Stimulated activated CD4-positive, alpha-beta T cell treated with anti-CD3 and anti-CD28 coated beads, TNF-alpha, amount 100 ng/mL, for 4 hours (primary cell): ENCODE data around the gene TBPL1.
A peak's percentile ranks its signal among the peaks of the same experiment; 100 is the strongest.
"Not testable (repeated sequence)": the region's sequence is repeated elsewhere in the genome, so short reads cannot be mapped to it uniquely, and the experiment has no call there.

Source experiments
- DNase-seq, 3 experiments: peaks; one replicate each; pipeline ENCODE4 v3.0.0-alpha.2; 2020; ENCODE audit warnings: low read depth in 3 of 3

The TBPL1 gene

DNA sequence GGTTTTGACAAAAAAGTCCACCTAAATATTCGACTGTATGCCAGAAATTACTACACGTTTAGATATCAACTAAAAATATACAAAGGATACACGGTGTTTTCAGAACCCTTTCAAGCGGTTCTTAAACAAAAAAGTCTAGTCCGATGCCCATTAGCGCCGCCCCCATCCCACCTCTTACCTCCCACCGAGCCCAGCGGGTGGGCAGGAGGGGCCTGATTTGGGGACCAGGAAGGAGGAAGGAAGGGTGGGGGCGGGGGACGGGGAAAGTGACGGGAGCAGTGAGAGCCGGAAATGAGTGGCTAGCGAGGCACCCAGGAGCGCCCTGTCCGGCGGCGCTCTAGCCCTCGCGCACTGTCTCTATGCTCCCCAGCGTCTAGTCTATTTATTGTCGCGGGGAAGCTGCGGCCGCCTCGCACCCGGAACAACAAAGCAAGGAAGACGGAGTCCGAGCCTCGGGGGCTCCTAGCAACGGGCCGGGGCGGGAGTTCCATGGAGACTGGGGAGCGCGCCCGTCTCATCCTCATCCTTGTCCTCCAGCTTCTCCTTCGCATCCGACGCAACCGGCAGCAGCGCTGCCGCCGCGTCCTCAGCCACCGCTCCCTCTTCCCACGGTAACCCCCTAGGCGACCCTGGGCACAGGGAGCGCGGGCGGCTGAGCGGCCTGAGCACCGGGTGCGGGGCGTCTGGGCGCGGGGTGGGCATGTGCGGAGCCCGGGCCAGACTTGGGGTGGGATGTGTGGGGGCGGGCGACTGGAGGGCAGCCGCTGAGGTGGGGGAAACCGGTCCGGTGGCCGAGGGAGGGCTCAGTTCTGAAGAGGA is at the start of gene TBPL1:
TSS of gene TBPL1 (plus strand) at position 410 of the 819 bp plus-strand sequence. CDS start 26,902 bp downstream, outside the sequence.
- DNase-seq, result peak; percentile 83 to 91 (median 91)

GRCh38 chr6:133903855-133904254 is 49.2 kb upstream of the TBPL1 start:
- no peak for DNase-seq

GRCh38 chr6:133906050-133906449 is 47.0 kb upstream of the TBPL1 start:
- no peak for DNase-seq

DNA sequence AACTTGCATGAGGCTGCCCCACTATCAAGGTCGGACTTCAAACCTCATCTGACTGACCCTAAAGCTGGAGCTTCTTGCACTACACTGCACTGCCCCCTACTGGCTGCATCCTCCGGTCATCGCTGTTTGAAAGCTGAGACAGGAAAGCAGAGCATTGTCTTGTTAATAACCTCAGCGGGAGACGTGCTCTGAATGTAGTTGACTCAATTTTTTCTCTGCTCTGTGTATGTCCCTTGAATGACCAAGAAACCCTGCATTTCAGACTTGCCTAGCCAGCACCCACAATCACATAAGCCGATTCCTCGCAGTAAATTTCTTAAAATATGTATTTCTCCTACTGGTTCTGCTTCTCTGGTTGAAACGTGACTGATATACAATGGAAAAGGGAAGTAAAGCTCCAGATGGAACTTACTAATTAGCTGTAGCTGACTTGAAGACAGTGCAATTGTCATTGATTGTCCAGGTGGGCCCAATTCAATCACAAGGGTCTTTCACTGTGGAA is 36.3 kb upstream of the TBPL1 start:
- peak; percentile 49 to 61 (median 50) for DNase-seq

DNA sequence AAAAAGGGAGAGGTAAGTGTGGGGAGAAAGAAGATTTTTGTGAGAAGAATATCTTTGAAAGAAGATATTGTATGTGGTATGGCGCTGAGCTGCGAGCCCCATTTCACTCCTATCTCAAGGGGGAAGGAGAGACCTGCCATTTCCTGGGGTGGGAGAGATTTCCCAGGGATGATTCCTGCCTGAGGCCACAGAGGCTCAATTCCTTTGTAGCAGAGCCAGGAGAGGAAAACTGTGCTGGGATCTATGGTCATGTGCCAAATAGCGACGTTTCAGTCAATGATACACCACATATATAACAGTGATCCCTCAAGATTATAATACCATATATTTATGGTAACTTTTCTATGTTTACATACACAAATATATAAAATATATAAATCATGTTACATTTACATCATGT is 35.2 kb upstream of the TBPL1 start:
- DNase-seq, result no peak

DNA sequence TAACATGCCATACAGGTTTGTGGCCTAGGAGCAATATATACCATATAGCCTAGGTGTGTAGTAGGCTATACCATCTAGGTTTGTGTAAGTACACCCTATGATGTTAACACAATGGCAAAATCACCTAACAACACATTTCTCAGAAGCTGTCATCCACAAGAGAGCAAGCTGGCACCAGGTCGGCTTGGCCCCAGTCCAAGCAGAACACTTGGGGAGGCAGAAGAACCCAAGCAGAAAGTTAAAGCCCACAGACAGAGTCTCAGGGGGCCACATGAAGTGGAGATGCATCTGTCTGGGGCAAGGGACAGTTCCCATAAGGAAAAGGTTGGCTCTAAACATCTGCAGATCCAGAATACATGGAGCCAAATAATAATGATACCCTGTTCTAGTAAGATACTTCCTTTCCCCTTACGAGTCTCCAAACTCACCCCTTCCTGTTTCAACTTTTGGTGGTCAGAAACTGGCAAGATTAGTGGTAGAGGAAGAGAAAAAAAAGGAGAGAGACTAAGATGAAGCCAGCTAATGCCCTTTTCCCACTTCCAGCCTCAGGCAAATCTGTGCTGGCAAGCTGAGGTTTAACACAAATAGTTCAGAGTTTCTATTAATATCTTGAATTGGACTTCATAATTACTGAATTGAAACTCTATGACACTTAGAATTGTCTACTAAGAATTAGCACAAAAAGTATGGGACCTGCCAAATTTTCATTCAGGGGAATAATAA is 34.7 kb upstream of the TBPL1 start:
- no peak for DNase-seq

GRCh38 chr6:133919362-133919761 is 33.7 kb upstream of the TBPL1 start:
- DNase-seq, result no peak

- peak; percentile 23 to 45 (median 36) for DNase-seq
Observed at GRCh38 chr6:133921249-133921859, 31.7 kb upstream of the TBPL1 start.

DNA sequence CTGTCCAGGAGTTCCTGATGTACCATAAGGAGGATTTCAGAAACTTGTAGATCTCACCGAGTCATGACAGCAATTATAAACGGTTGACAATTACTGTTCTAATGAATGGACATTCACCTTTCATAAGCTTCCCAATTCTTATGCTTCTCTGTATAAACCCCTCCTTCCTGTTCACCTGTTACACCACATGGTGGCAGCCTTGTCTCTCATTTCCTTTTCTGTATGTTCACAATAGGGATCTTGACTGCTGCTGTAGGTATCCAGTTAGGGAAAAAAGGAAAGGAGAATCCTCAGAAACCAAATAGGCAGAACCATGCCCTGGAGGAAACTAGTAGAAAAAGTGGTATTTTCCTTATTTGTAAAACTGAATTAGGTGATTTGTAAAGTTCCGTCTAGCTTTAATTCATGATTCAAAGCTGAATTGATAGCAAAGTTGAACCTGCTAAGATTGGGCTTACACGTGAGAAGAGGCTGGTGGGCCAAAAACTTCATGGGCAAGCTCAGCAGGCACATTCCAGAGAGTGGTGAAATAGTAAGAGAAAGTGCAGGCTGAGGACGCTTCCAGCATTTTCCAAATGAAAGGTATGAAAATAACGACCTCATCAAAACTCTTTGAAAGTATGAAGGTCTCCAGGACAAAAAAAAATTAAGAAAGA is 29.0 kb upstream of the TBPL1 start:
- DNase-seq, result peak in 2 of 3 experiments; percentile 13 to 35

DNA sequence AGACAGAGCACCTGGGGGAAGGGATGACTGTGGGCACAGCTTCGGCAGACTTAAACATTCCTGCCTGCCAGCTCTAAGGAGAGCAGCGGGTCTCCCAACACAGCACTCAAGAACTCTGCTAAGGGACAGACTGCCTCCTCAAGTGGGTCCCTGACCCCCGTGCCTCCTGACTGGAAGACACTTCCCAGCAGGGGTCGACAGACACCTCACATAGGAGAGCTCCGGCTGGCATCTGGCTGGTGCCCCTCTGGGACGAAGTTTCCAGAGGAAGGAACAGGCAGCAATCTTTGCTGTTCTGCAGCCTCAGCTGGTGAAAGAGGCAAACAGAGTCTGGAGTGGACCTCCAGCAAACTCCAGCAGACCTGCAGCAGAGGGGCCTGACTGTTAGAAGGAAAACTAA is 21.8 kb upstream of the TBPL1 start:
- not testable (repeated sequence) for DNase-seq

- DNase-seq, result not testable (repeated sequence)
Observed at GRCh38 chr6:133936352-133936751, 16.7 kb upstream of the TBPL1 start.

- DNase-seq, result no peak
Observed at GRCh38 chr6:133937909-133938308, 15.1 kb upstream of the TBPL1 start.

GRCh38 chr6:133938533-133938932 is 14.5 kb upstream of the TBPL1 start:
- no peak for DNase-seq

- DNase-seq, result no peak
Observed at GRCh38 chr6:133939778-133940667, 13.0 kb upstream of the TBPL1 start.

DNA sequence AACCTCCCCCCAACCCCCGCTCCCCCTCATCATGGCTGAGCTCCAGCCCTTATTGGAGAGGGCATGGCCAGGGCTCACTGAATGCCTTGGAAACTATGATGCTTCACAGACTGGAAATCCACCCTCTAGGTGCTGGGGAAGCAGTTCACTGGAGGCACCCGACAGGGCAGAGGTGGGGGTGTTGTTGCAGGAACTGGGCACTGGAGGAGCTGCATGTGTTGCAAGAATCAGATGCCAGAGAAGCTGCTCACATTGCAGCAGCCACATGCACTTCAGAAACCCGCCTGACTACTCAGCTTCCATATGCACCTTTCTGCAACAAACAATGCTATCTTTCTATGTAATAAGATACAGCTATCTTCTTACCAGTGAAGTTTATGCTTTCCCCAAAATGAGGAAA is 7.9 kb upstream of the TBPL1 start:
- no peak for DNase-seq

GRCh38 chr6:133947302-133947900 is 5.6 kb upstream of the TBPL1 start:
- DNase-seq, result no peak

DNA sequence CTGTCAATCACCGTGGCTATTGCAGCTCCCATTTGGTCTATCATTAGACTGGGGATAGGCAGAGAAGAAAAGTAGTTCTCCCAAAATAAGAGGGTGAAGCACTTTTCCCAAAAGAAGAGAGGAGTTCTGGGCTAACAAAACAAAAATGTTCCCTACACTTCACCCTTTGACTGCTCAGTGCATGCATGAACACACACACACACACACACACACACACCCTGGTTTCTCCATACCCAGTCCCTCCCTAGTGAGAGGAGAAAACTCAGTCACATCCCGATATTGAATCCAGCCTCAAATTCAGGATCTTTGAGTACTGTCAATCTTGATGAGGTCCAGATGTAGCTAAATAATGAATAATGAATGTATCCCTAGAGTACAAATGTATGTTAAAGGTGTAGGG is 4.6 kb upstream of the TBPL1 start:
- DNase-seq, result no peak

- no peak for DNase-seq
Observed at GRCh38 chr6:133951227-133951626, 1.8 kb upstream of the TBPL1 start.

GRCh38 chr6:133951881-133952814 is 876 bp upstream of the TBPL1 start:
- peak; percentile 7 to 35 (median 23) for DNase-seq
